HepG2 (cell line): Measurements from ENCODE around the gene VAMP2. TPM values are rescaled to one million over a fixed set of nuclear protein-coding genes. Genes with fewer than 3 reads are reported as not detected.

Source experiments
- BHLHE40 ChIP-seq: IDR thresholded peaks from 2 replicates; pipeline ENCODE4 v1.6.1; 2011; ENCODE audit warnings: low read length, improper control_type of control experiment
- ERF ChIP-seq: IDR thresholded peaks from 2 replicates; pipeline ENCODE4 v1.6.1; 2018; ENCODE audit warnings: missing biosample characterization, missing genetic modification reagents
- HMG20B ChIP-seq: conservative IDR thresholded peaks from 2 replicates; pipeline ENCODE4 v1.6.1; 2016; ENCODE audit warnings: missing genetic modification reagents, missing compliant biosample characterization
- HNRNPK ChIP-seq: fragments of 200-400 bp; formaldehyde crosslinking; IDR thresholded peaks from 2 replicates; pipeline ENCODE4 v1.6.1; 2018; ENCODE audit warnings: low read length, low read depth, moderate library complexity, mild to moderate bottlenecking; ENCODE audit not compliant: poor library complexity, severe bottlenecking
- KDM6A ChIP-seq: IDR thresholded peaks from 2 replicates; pipeline ENCODE4 v1.6.1; 2016; ENCODE audit warnings: low read depth
- PCBP1 ChIP-seq: fragments of 200-400 bp; formaldehyde crosslinking; IDR thresholded peaks from 2 replicates; pipeline ENCODE4 v1.6.1; 2017; ENCODE audit warnings: mild to moderate bottlenecking, low read depth, low read length, borderline replicate concordance
- SIN3B ChIP-seq: fragments of 150-350 bp; IDR thresholded peaks from 2 replicates; pipeline ENCODE4 v1.6.1; 2014; ENCODE audit warnings: low read length
- TCF7L2 ChIP-seq: IDR thresholded peaks from 2 replicates; pipeline ENCODE4 v1.6.1; 2011; ENCODE audit warnings: mild to moderate bottlenecking, low read depth, low read length, moderate library complexity
- THYN1 ChIP-seq: sonication (generic); formaldehyde crosslinking; IDR thresholded peaks from 2 replicates; pipeline ENCODE4 v1.8.1; 2023; ENCODE audit warnings: low read depth, mild to moderate bottlenecking, moderate library complexity, missing genetic modification reagents, borderline replicate concordance
- TSC22D2 ChIP-seq: sonication (generic); formaldehyde crosslinking; IDR thresholded peaks from 2 replicates; pipeline ENCODE4 v1.5.1; 2020; ENCODE audit warnings: missing genetic modification reagents, mild to moderate bottlenecking, borderline replicate concordance
- ZNF274 ChIP-seq: sonication (generic); formaldehyde crosslinking; IDR thresholded peaks from 2 replicates; pipeline ENCODE4 v1.5.1; 2020; ENCODE audit warnings: mild to moderate bottlenecking, missing genetic modification reagents
- ZNF3 ChIP-seq: IDR thresholded peaks from 2 replicates; pipeline ENCODE4 v1.7.0; 2017; ENCODE audit warnings: inconsistent platforms
- ZNF30 ChIP-seq: sonication (generic); formaldehyde crosslinking; IDR thresholded peaks from 2 replicates; pipeline ENCODE4 v1.5.0; 2020; ENCODE audit warnings: mild to moderate bottlenecking, missing genetic modification reagents
- ZNF34 ChIP-seq: sonication (generic); formaldehyde crosslinking; IDR thresholded peaks from 2 replicates; pipeline ENCODE4 v1.4.0; 2020; ENCODE audit warnings: mild to moderate bottlenecking, missing genetic modification reagents, borderline replicate concordance
- ZNF431 ChIP-seq: sonication (generic); formaldehyde crosslinking; IDR thresholded peaks from 2 replicates; pipeline ENCODE4 v1.9.0; 2022; ENCODE audit warnings: missing genetic modification reagents, low read depth, mild to moderate bottlenecking, borderline replicate concordance
- ZNF468 ChIP-seq: sonication (generic); formaldehyde crosslinking; IDR thresholded peaks from 2 replicates; pipeline ENCODE4 v1.8.0; 2022; ENCODE audit warnings: mild to moderate bottlenecking, moderate library complexity, missing genetic modification reagents
- ZNF530 ChIP-seq: sonication (generic); formaldehyde crosslinking; IDR thresholded peaks from 2 replicates; pipeline ENCODE4 v1.5.0; 2020; ENCODE audit warnings: low read depth, mild to moderate bottlenecking, missing genetic modification reagents
- ZNF772 ChIP-seq: sonication (generic); formaldehyde crosslinking; IDR thresholded peaks from 2 replicates; pipeline ENCODE4 v1.5.0; 2020; ENCODE audit warnings: mild to moderate bottlenecking, missing genetic modification reagents
- ZSCAN29 ChIP-seq: sonication (generic); formaldehyde crosslinking; conservative IDR thresholded peaks from 2 replicates; pipeline ENCODE4 v1.4.0; 2020; ENCODE audit warnings: mild to moderate bottlenecking, missing genetic modification reagents
- polyA plus RNA-seq, 8 experiments: library from polyadenylated mRNA; depleted of rRNA in 3 of 8; stranded (reverse) in 7 of 8; unstranded in 1 of 8; fragments of >200 nt; fragmentation: Illumina TruSeq in 4 of 8; extraction: Trizol in 4 of 8; gene quantifications; 2 replicates each; pipeline versions ENCODE4 v1.2.1 to v1.2.3, GENCODE V29; 2011 to 2016; ENCODE audit warnings: low read depth in 4 of 8, missing spikeins in 1 of 8, mixed read lengths in 1 of 8; ENCODE audit not compliant: insufficient read depth in 1 of 8
- total RNA-seq, 5 experiments: library from RNA; depleted of rRNA; stranded (reverse); fragments of >200 nt; fragmentation: Illumina TruSeq; extraction: Trizol; gene quantifications; 2 replicates each; pipeline ENCODE4 v1.2.3, GENCODE V29; 2016; ENCODE audit warnings: low read depth in 1 of 5
- TF ChIP-seq, protein P1 (sequence below): sonication (generic); formaldehyde crosslinking; IDR thresholded peaks from 2 replicates; pipeline ENCODE4 v1.5.1; 2020; ENCODE audit warnings: missing genetic modification reagents, mild to moderate bottlenecking, borderline replicate concordance
- TF ChIP-seq, protein P2 (sequence below): IDR thresholded peaks from 2 replicates; pipeline ENCODE4 v1.6.1; 2016; ENCODE audit warnings: mild to moderate bottlenecking, missing biosample characterization, missing genetic modification reagents
- TF ChIP-seq, protein P3 (sequence below): fragments of 450-650 bp; IDR thresholded peaks from 2 replicates; pipeline ENCODE4 v1.6.1; 2017
- TF ChIP-seq, protein P4 (sequence below): sonication (generic); formaldehyde crosslinking; IDR thresholded peaks from 2 replicates; pipeline ENCODE4 v1.5.0; 2020; ENCODE audit warnings: missing genetic modification reagents
- TF ChIP-seq, protein P5 (sequence below): sonication (generic); formaldehyde crosslinking; IDR thresholded peaks from 2 replicates; pipeline ENCODE4 v1.4.0; 2020; ENCODE audit warnings: missing genetic modification reagents

VAMP2 gene
- total and polyA plus RNA-seq, 2 of the 13 experiments (the other 11 are each of a cell fraction or from before 2014, with no cell fraction given) = 3.9 to 17.2 TPM

DNA sequence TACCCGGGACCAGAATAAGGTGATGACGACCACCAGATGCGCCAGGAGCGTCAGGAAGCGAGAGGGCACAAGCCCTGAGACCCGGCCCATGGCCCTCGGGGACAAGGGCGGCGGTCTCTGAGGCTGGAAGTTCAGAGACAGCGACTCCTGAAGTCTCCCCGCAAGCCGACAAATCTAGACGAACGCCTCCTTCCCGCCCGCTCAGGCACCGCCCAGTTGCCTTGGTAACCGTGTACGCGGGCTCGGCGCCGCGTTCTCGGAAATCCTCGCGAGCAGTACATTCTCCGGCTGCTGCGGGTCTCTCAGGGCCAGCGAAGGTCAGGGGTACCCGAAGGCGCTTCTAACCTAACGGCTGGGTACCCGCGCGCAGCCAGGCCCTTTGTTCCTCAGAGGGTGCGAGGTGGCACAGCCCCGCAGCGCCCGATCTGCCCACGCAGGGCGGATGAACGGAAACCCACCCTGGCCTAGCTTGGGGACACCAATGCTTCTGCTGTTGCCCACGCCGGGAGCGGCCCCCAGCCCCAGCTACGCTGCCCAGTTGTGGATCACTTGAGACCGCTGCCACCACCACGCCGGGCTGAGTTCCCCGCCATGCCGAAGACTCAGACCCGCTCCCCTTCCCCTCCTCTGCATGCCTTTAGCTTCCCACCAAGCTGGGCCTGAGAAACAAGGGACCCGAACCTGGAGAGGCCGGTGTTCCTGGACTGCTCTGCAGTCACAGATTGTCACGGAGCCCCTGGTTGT is 13.6 kb upstream of the VAMP2 start, which contains the start of gene TMEM107 (continued):
- TF ChIP-seq, protein P1, sequence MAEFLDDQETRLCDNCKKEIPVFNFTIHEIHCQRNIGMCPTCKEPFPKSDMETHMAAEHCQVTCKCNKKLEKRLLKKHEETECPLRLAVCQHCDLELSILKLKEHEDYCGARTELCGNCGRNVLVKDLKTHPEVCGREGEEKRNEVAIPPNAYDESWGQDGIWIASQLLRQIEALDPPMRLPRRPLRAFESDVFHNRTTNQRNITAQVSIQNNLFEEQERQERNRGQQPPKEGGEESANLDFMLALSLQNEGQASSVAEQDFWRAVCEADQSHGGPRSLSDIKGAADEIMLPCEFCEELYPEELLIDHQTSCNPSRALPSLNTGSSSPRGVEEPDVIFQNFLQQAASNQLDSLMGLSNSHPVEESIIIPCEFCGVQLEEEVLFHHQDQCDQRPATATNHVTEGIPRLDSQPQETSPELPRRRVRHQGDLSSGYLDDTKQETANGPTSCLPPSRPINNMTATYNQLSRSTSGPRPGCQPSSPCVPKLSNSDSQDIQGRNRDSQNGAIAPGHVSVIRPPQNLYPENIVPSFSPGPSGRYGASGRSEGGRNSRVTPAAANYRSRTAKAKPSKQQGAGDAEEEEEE (CRISPR knock-in tag) = no peak
- TF ChIP-seq SIN3B (no peak), ZSCAN29 (CRISPR knock-in tag) (0 out of 2 replicates have a peak, but pooled peaks have one; percentile 39), PCBP1 (peak; percentile 58; the same call in 1 of the 2 replicates), ZNF34 (CRISPR knock-in tag) (no peak), KDM6A (CRISPR knock-in tag) (no peak), ZNF3 (CRISPR knock-in tag) (no peak), ZNF530 (CRISPR knock-in tag) (no peak), TCF7L2 (no peak), ZNF468 (CRISPR knock-in tag) (no peak), ZNF274 (CRISPR knock-in tag) (0 out of 2 replicates have a peak, but pooled peaks have one; percentile 16), ERF (CRISPR knock-in tag) (no peak), BHLHE40 (no peak), HNRNPK (no peak), TSC22D2 (no peak), ZNF772 (no peak; the same call in 1 of the 2 replicates), HMG20B (no peak), ZNF431 (0 out of 2 replicates have a peak, but pooled peaks have one; percentile 32), THYN1 (CRISPR knock-in tag) (no peak), ZNF30 (CRISPR knock-in tag) (no peak)
- TF ChIP-seq, protein P2, sequence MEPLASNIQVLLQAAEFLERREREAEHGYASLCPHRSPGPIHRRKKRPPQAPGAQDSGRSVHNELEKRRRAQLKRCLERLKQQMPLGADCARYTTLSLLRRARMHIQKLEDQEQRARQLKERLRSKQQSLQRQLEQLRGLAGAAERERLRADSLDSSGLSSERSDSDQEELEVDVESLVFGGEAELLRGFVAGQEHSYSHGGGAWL = peak; percentile 27; the same call in 1 of the 2 replicates
- TF ChIP-seq, protein P3, sequence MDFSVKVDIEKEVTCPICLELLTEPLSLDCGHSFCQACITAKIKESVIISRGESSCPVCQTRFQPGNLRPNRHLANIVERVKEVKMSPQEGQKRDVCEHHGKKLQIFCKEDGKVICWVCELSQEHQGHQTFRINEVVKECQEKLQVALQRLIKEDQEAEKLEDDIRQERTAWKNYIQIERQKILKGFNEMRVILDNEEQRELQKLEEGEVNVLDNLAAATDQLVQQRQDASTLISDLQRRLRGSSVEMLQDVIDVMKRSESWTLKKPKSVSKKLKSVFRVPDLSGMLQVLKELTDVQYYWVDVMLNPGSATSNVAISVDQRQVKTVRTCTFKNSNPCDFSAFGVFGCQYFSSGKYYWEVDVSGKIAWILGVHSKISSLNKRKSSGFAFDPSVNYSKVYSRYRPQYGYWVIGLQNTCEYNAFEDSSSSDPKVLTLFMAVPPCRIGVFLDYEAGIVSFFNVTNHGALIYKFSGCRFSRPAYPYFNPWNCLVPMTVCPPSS = no peak
- TF ChIP-seq, protein P4, sequence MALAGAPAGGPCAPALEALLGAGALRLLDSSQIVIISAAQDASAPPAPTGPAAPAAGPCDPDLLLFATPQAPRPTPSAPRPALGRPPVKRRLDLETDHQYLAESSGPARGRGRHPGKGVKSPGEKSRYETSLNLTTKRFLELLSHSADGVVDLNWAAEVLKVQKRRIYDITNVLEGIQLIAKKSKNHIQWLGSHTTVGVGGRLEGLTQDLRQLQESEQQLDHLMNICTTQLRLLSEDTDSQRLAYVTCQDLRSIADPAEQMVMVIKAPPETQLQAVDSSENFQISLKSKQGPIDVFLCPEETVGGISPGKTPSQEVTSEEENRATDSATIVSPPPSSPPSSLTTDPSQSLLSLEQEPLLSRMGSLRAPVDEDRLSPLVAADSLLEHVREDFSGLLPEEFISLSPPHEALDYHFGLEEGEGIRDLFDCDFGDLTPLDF (CRISPR knock-in tag) = peak; percentile 84; the same call in 1 of the 2 replicates
- TF ChIP-seq, protein P5, sequence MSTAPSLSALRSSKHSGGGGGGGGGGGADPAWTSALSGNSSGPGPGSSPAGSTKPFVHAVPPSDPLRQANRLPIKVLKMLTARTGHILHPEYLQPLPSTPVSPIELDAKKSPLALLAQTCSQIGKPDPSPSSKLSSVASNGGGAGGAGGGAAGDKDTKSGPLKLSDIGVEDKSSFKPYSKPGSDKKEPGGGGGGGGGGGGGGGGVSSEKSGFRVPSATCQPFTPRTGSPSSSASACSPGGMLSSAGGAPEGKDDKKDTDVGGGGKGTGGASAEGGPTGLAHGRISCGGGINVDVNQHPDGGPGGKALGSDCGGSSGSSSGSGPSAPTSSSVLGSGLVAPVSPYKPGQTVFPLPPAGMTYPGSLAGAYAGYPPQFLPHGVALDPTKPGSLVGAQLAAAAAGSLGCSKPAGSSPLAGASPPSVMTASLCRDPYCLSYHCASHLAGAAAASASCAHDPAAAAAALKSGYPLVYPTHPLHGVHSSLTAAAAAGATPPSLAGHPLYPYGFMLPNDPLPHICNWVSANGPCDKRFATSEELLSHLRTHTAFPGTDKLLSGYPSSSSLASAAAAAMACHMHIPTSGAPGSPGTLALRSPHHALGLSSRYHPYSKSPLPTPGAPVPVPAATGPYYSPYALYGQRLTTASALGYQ = no peak; the same call in 1 of the 2 replicates
